Ovary (tissue), 3 donors: Measurements from ENCODE around the gene ARHGAP28.

Experiments used
- POLR2A ChIP-seq: fragments of 450-650 bp; IDR thresholded peaks from one replicate; pipeline ENCODE4 v1.6.1; 2017; ENCODE audit warnings: antibody characterized with exemption, mild to moderate bottlenecking, moderate library complexity
- TF ChIP-seq, protein P1 (sequence below), 3 donors: fragments of 450-650 bp in 2 of 3; fragments of 200-600 bp in 1 of 3; IDR thresholded peaks; one replicate each; pipeline versions ENCODE4 v1.5.1 to v1.8.0; 2016 to 2022; ENCODE audit warnings: antibody characterized with exemption in 3 of 3, mild to moderate bottlenecking in 1 of 3
- donor health status: DM: no; HTN: no; CAD: no.

- TF ChIP-seq, protein P1, sequence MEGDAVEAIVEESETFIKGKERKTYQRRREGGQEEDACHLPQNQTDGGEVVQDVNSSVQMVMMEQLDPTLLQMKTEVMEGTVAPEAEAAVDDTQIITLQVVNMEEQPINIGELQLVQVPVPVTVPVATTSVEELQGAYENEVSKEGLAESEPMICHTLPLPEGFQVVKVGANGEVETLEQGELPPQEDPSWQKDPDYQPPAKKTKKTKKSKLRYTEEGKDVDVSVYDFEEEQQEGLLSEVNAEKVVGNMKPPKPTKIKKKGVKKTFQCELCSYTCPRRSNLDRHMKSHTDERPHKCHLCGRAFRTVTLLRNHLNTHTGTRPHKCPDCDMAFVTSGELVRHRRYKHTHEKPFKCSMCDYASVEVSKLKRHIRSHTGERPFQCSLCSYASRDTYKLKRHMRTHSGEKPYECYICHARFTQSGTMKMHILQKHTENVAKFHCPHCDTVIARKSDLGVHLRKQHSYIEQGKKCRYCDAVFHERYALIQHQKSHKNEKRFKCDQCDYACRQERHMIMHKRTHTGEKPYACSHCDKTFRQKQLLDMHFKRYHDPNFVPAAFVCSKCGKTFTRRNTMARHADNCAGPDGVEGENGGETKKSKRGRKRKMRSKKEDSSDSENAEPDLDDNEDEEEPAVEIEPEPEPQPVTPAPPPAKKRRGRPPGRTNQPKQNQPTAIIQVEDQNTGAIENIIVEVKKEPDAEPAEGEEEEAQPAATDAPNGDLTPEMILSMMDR (IDR thresholded peaks at IDR 0.05) = no peak
- TF ChIP-seq POLR2A = no peak
Observed at GRCh38 chr18:6793986-6794385, 64.5 kb downstream of the ARHGAP28 start.
